Neuronal stem cell (in vitro differentiated cells): ENCODE data around the gene WDR45B.

Source experiments
- DNase-seq: peaks from one replicate; pipeline ENCODE4 v3.0.0-alpha.2; 2013; ENCODE audit warnings: low spot score
- H2AFZ ChIP-seq: one replicate; pipeline ENCODE4 v1.6.1; 2013; ENCODE audit warnings: mild to moderate bottlenecking, low read length, inconsistent platforms
- H2AK5ac ChIP-seq: 2 replicates; pipeline ENCODE4 v1.6.1; 2013; ENCODE audit warnings: low read depth, mild to moderate bottlenecking, inconsistent platforms, low read length, moderate library complexity, mixed read lengths
- H2BK120ac ChIP-seq: 2 replicates; pipeline ENCODE4 v1.6.1; 2013; ENCODE audit warnings: low read depth, mild to moderate bottlenecking, inconsistent platforms, low read length, moderate library complexity, mixed read lengths
- H2BK12ac ChIP-seq: one replicate; pipeline ENCODE4 v1.6.1; 2013; ENCODE audit warnings: low read length, inconsistent platforms
- H2BK15ac ChIP-seq: 2 replicates; pipeline ENCODE4 v1.6.1; 2013; ENCODE audit warnings: mild to moderate bottlenecking, low read length, inconsistent platforms, mixed read lengths
- H2BK5ac ChIP-seq: one replicate; pipeline ENCODE4 v1.6.1; 2013; ENCODE audit warnings: inconsistent platforms, mild to moderate bottlenecking, low read length, moderate library complexity
- H3K14ac ChIP-seq: one replicate; pipeline ENCODE4 v1.6.1; 2013; ENCODE audit warnings: low read length, inconsistent platforms
- H3K18ac ChIP-seq: 2 replicates; pipeline ENCODE4 v1.6.1; 2013; ENCODE audit warnings: low read length, inconsistent platforms
- H3K23ac ChIP-seq: 2 replicates; pipeline ENCODE4 v1.6.1; 2013; ENCODE audit warnings: low read depth, mild to moderate bottlenecking, mixed read lengths, low read length, inconsistent platforms; ENCODE audit not compliant: poor library complexity
- H3K27ac ChIP-seq: replicated peaks from 3 replicates; pipeline ENCODE4 v1.5.1; 2013; ENCODE audit warnings: low read length, inconsistent platforms
- H3K27me3 ChIP-seq, 3 experiments: 2 replicates each; pipeline ENCODE4 v1.6.1; 2013; ENCODE audit warnings: low read length in 3 of 3, mild to moderate bottlenecking in 2 of 3, inconsistent platforms in 1 of 3, low read depth in 1 of 3, mixed read lengths in 1 of 3, moderate library complexity in 1 of 3; ENCODE audit not compliant: control insufficient read depth in 3 of 3, insufficient read depth in 3 of 3
- H3K36me3 ChIP-seq, 2 donors: replicated peaks in 1 of 2; 2 replicates each; pipeline ENCODE4 v1.6.1; 2013; ENCODE audit warnings: low read length in 2 of 2; ENCODE audit not compliant: control insufficient read depth in 2 of 2, insufficient read depth in 2 of 2
- H3K4ac ChIP-seq: 2 replicates; pipeline ENCODE4 v1.6.1; 2013; ENCODE audit warnings: inconsistent platforms, mild to moderate bottlenecking, low read length, moderate library complexity
- H3K4me1 ChIP-seq, 2 donors: 1 replicate in 1 of 2; 2 replicates in 1 of 2; pipeline ENCODE4 v1.6.1; 2013; ENCODE audit warnings: low read length in 2 of 2, low read depth in 1 of 2; ENCODE audit not compliant: control insufficient read depth in 2 of 2, insufficient read depth in 1 of 2
- H3K4me2 ChIP-seq: one replicate; pipeline ENCODE4 v1.6.1; 2013; ENCODE audit warnings: mild to moderate bottlenecking, low read length, inconsistent platforms; ENCODE audit not compliant: insufficient read depth, poor library complexity, severe bottlenecking
- H3K4me3 ChIP-seq, 2 donors: 2 replicates each; pipeline ENCODE4 v1.5.1; 2013; ENCODE audit warnings: low read length in 2 of 2, mild to moderate bottlenecking in 2 of 2, inconsistent platforms in 1 of 2, moderate library complexity in 1 of 2
- H3K79me1 ChIP-seq: one replicate; pipeline ENCODE4 v1.6.1; 2013; ENCODE audit warnings: low read depth, mild to moderate bottlenecking, inconsistent platforms, low read length, moderate library complexity
- H3K9ac ChIP-seq: one replicate; pipeline ENCODE4 v1.6.1; 2013; ENCODE audit warnings: mild to moderate bottlenecking, low read depth, low read length, inconsistent platforms; ENCODE audit not compliant: poor library complexity
- H3K9me3 ChIP-seq, 2 donors: replicated peaks in 1 of 2; 2 replicates each; pipeline versions ENCODE3 to v1.6.1; 2013; ENCODE audit warnings: low read length in 2 of 2, mild to moderate bottlenecking in 2 of 2, inconsistent platforms in 1 of 2, low read depth in 1 of 2, mixed read lengths in 1 of 2, moderate library complexity in 1 of 2; ENCODE audit not compliant: control insufficient read depth in 2 of 2, insufficient read depth in 1 of 2
- H4K8ac ChIP-seq: one replicate; pipeline ENCODE4 v1.6.1; 2013; ENCODE audit warnings: low read depth, mild to moderate bottlenecking, inconsistent platforms, low read length, moderate library complexity
- H4K91ac ChIP-seq: one replicate; pipeline ENCODE4 v1.6.1; 2013; ENCODE audit warnings: low read length, low read depth, mild to moderate bottlenecking, inconsistent platforms; ENCODE audit not compliant: poor library complexity
- WGBS, 2 donors: extraction: QIAGEN DNeasy Blood & Tissue Kit; methylation state at CpG; one replicate each; pipeline ENCODE4 v1.1.7; 2013; ENCODE audit warnings: missing lambda C conversion rate in 2 of 2, mixed read lengths in 1 of 2; ENCODE audit not compliant: insufficient read length in 2 of 2, insufficient replicate concordance in 1 of 2; ENCODE audit errors: extremely low coverage in 2 of 2; 5-methylcytosine and 5-hydroxymethylcytosine counted together

Gene WDR45B

GRCh38 chr17:82619641-82620040 lies 28.6 kb downstream of the WDR45B start:
- Histone ChIP-seq H3K9ac (no peak overlapping the region), H3K23ac (no peak overlapping the region), H3K4me2 (no peak overlapping the region), H2BK15ac (no peak overlapping the region), H2BK120ac (no peak overlapping the region), H3K27me3 (no peaks in the 10 kb centered on the region), H3K9me3 (no peaks in the 10 kb centered on the region), H2BK5ac (no peak overlapping the region), H3K36me3 (peaks cover 42 to 91% of the 10 kb centered on the region in 2 donors), H3K14ac (no peak overlapping the region), H3K4me1 (no peaks in the 10 kb centered on the region), H4K8ac (no peak overlapping the region), H2AFZ (no peak overlapping the region), H2AK5ac (no peak overlapping the region), H3K4me3 (no peak overlapping the region), H3K4ac (no peak overlapping the region), H3K18ac (no peak overlapping the region), H4K91ac (no peak overlapping the region), H3K79me1 (peaks cover 1% of the 10 kb centered on the region), H2BK12ac (no peak overlapping the region), H3K27ac (no peak overlapping the region)
- WGBS, 2 donors, result no CpG with 5 or more reads among the region's 10 CpGs
- no peak for DNase-seq

GRCh38 chr17:82619211-82619610 lies 29.0 kb downstream of the WDR45B start:
- WGBS, 2 donors, result no CpG with 5 or more reads among the region's 7 CpGs
- no peak for DNase-seq

GRCh38 chr17:82616021-82616711 lies 32.1 kb downstream of the WDR45B start:
- Histone ChIP-seq H4K91ac (no peak overlapping the region), H3K79me1 (peaks cover 2% of the 10 kb centered on the region), H3K4me3 (no peak overlapping the region), H3K36me3 (peaks cover 34 to 84% of the 10 kb centered on the region in 2 donors), H2AFZ (no peak overlapping the region), H2BK5ac (no peak overlapping the region), H3K4ac (no peak overlapping the region), H3K27me3 (no peaks in the 10 kb centered on the region), H3K4me2 (no peak overlapping the region), H3K18ac (no peak overlapping the region), H4K8ac (peak overlapping the region; percentile 48), H2BK15ac (no peak overlapping the region), H3K9me3 (no peaks in the 10 kb centered on the region), H3K9ac (peak overlapping the region; percentile 7), H2BK12ac (no peak overlapping the region), H3K23ac (no peak overlapping the region), H3K4me1 (no peaks in the 10 kb centered on the region), H3K27ac (no peak overlapping the region), H2AK5ac (no peak overlapping the region), H2BK120ac (no peak overlapping the region), H3K14ac (no peak overlapping the region)
- no CpG with 5 or more reads among the region's 22 CpGs for WGBS, 2 donors
- no peak for DNase-seq

More at GRCh38 chr17:82619211-82619610, 29.0 kb downstream of the WDR45B start:
- Histone ChIP-seq H3K23ac (no peak overlapping the region), H2BK120ac (no peak overlapping the region), H3K36me3 (peaks cover 41 to 92% of the 10 kb centered on the region in 2 donors), H3K4me3 (no peak overlapping the region), H3K4me1 (no peaks in the 10 kb centered on the region), H3K9me3 (no peaks in the 10 kb centered on the region), H2AK5ac (no peak overlapping the region), H2AFZ (no peak overlapping the region), H2BK15ac (no peak overlapping the region), H3K18ac (no peak overlapping the region), H3K9ac (no peak overlapping the region), H3K27ac (no peak overlapping the region), H3K27me3 (no peaks in the 10 kb centered on the region), H4K8ac (no peak overlapping the region), H3K79me1 (peaks cover 1% of the 10 kb centered on the region), H3K4me2 (no peak overlapping the region), H2BK5ac (no peak overlapping the region), H3K14ac (no peak overlapping the region), H4K91ac (no peak overlapping the region), H3K4ac (no peak overlapping the region), H2BK12ac (no peak overlapping the region)

- Histone ChIP-seq H3K18ac (no peak overlapping the region), H2BK15ac (no peak overlapping the region), H3K23ac (no peak overlapping the region), H3K4me1 (no peaks in the 10 kb centered on the region), H2BK12ac (no peak overlapping the region), H3K4me3 (no peak overlapping the region), H3K9me3 (no peaks in the 10 kb centered on the region), H3K36me3 (peaks cover 33 to 79% of the 10 kb centered on the region in 2 donors), H4K91ac (no peak overlapping the region), H3K27ac (no peak overlapping the region), H3K27me3 (no peaks in the 10 kb centered on the region), H3K9ac (no peak overlapping the region), H2AFZ (no peak overlapping the region), H3K4me2 (no peak overlapping the region), H3K79me1 (peaks cover 2% of the 10 kb centered on the region), H2AK5ac (no peak overlapping the region), H3K14ac (no peak overlapping the region), H3K4ac (no peak overlapping the region), H2BK5ac (no peak overlapping the region), H2BK120ac (no peak overlapping the region), H4K8ac (no peak overlapping the region)
- no peak for DNase-seq
- WGBS, 2 donors, result no CpG with 5 or more reads among the region's 45 CpGs
Observed at GRCh38 chr17:82615084-82616020, 32.9 kb downstream of the WDR45B start.
